HG03469 (cell line): ENCODE data around the gene HMCN2.
"Not testable (repeated sequence)": the region's sequence is repeated elsewhere in the genome, so short reads cannot be mapped to it uniquely, and the experiment has no call there.

Experiments used
- ATAC-seq: cut with Tn5 transposase; IDR thresholded peaks from one replicate; pipeline ENCODE4 v1.9.1; 2021; ENCODE audit warnings: mild to moderate bottlenecking, moderate library complexity, moderate number of reproducible peaks; ENCODE audit not compliant: unreplicated experiment

Gene HMCN2

GRCh38 chr9:130382636-130383349 is 117.2 kb downstream of the HMCN2 start:
- no peak for ATAC-seq

GRCh38 chr9:130383350-130383715 is 117.8 kb downstream of the HMCN2 start:
- no peak for ATAC-seq

- ATAC-seq, result no peak
These were observed 118.6 kb downstream of the HMCN2 start for GRCh38 chr9:130383979-130384676.

GRCh38 chr9:130385257-130385656 is 119.7 kb downstream of the HMCN2 start:
- ATAC-seq, result no peak

- no peak for ATAC-seq
These were observed 121.8 kb downstream of the HMCN2 start for GRCh38 chr9:130387398-130387797.

- ATAC-seq, result no peak
These were observed 122.3 kb downstream of the HMCN2 start for GRCh38 chr9:130387905-130388304.

GRCh38 chr9:130390390-130390789 is 124.8 kb downstream of the HMCN2 start:
- ATAC-seq, result no peak

GRCh38 chr9:130390986-130391385 is 125.4 kb downstream of the HMCN2 start:
- no peak for ATAC-seq

- ATAC-seq, result no peak
These were observed 126.3 kb downstream of the HMCN2 start for GRCh38 chr9:130391866-130392265.

- no peak for ATAC-seq
These were observed 128.1 kb downstream of the HMCN2 start for GRCh38 chr9:130393681-130394071.

GRCh38 chr9:130394320-130394719 is 128.8 kb downstream of the HMCN2 start:
- ATAC-seq, result no peak

- no peak for ATAC-seq
These were observed 129.4 kb downstream of the HMCN2 start for GRCh38 chr9:130394814-130395470.

- no peak for ATAC-seq
These were observed 130.4 kb downstream of the HMCN2 start for GRCh38 chr9:130395810-130396435.

- no peak for ATAC-seq
These were observed 131.0 kb downstream of the HMCN2 start for GRCh38 chr9:130396581-130396980.

- ATAC-seq, result no peak
These were observed 133.1 kb downstream of the HMCN2 start for GRCh38 chr9:130398487-130399240.

- no peak for ATAC-seq
These were observed 134.2 kb downstream of the HMCN2 start for GRCh38 chr9:130399768-130400167.

GRCh38 chr9:130400870-130401269 is 135.3 kb downstream of the HMCN2 start:
- no peak for ATAC-seq

GRCh38 chr9:130401742-130402141 is 136.2 kb downstream of the HMCN2 start:
- ATAC-seq, result not testable (repeated sequence)

GRCh38 chr9:130402243-130402642 is 136.7 kb downstream of the HMCN2 start:
- ATAC-seq, result no peak

GRCh38 chr9:130402645-130403440 is 137.3 kb downstream of the HMCN2 start:
- ATAC-seq, result no peak
